Measurements from ENCODE around the gene TRIM8. TPM values are rescaled to one million over a fixed set of nuclear protein-coding genes. Genes with fewer than 3 reads are reported as not detected.

Gene TRIM8
- polyA plus RNA-seq, 1 donor = 56.3 TPM

- no peak for DNase-seq
- WGBS (ENCODE audit: insufficient coverage, low lambda C conversion rate) = no CpG with 5 or more reads among the region's 5 CpGs
Observed at GRCh38 chr10:102632394-102633111, 11.7 kb upstream of the TRIM8 start.

GRCh38 chr10:102633287-102633686, 11.0 kb upstream of the TRIM8 start:
- DNase-seq = no peak
- 100% methylated on average over 3 of the region's 6 CpGs for WGBS (ENCODE audit: insufficient coverage, low lambda C conversion rate)
- Histone ChIP-seq H3K4me3 (ENCODE audit: low read length) (no peak overlapping the region), H3K27me3 (ENCODE audit: control insufficient read depth, insufficient read depth, low read length) (no peaks in the 10 kb centered on the region), H3K9me3 (ENCODE audit: control insufficient read depth, low read depth, low read length) (no peaks in the 10 kb centered on the region), H3K27ac (ENCODE audit: low read length) (peak overlapping the region; percentile 60), H3K4me1 (ENCODE audit: control insufficient read depth, insufficient read depth, low read length) (peaks cover 30% of the 10 kb centered on the region), H3K36me3 (ENCODE audit: control insufficient read depth, insufficient read depth, low read length) (peaks cover 37% of the 10 kb centered on the region)

More at GRCh38 chr10:102632394-102633111, 11.7 kb upstream of the TRIM8 start:
- Histone ChIP-seq H3K4me1 (ENCODE audit: control insufficient read depth, insufficient read depth, low read length) (peaks cover 38% of the 10 kb centered on the region), H3K36me3 (ENCODE audit: control insufficient read depth, insufficient read depth, low read length) (peaks cover 37% of the 10 kb centered on the region), H3K27ac (ENCODE audit: low read length) (peak overlapping the region; percentile 60), H3K27me3 (ENCODE audit: control insufficient read depth, insufficient read depth, low read length) (no peaks in the 10 kb centered on the region), H3K4me3 (ENCODE audit: low read length) (no peak overlapping the region), H3K9me3 (ENCODE audit: control insufficient read depth, low read depth, low read length) (no peaks in the 10 kb centered on the region)

GRCh38 chr10:102633848-102634247, 10.4 kb upstream of the TRIM8 start:
- Histone ChIP-seq H3K4me3 (ENCODE audit: low read length) (no peak overlapping the region), H3K4me1 (ENCODE audit: control insufficient read depth, insufficient read depth, low read length) (peaks cover 29% of the 10 kb centered on the region), H3K9me3 (ENCODE audit: control insufficient read depth, low read depth, low read length) (no peaks in the 10 kb centered on the region), H3K27me3 (ENCODE audit: control insufficient read depth, insufficient read depth, low read length) (no peaks in the 10 kb centered on the region), H3K36me3 (ENCODE audit: control insufficient read depth, insufficient read depth, low read length) (peaks cover 33% of the 10 kb centered on the region), H3K27ac (ENCODE audit: low read length) (peak overlapping the region; percentile 35)
- no CpG with 5 or more reads among the region's 5 CpGs for WGBS (ENCODE audit: insufficient coverage, low lambda C conversion rate)
- DNase-seq = no peak

- Histone ChIP-seq H3K36me3 (ENCODE audit: control insufficient read depth, insufficient read depth, low read length) (peaks cover 25% of the 10 kb centered on the region), H3K27me3 (ENCODE audit: control insufficient read depth, insufficient read depth, low read length) (no peaks in the 10 kb centered on the region), H3K4me3 (ENCODE audit: low read length) (no peak overlapping the region), H3K27ac (ENCODE audit: low read length) (no peak overlapping the region), H3K4me1 (ENCODE audit: control insufficient read depth, insufficient read depth, low read length) (peaks cover 29% of the 10 kb centered on the region), H3K9me3 (ENCODE audit: control insufficient read depth, low read depth, low read length) (no peaks in the 10 kb centered on the region)
- DNase-seq = no peak
- WGBS (ENCODE audit: insufficient coverage, low lambda C conversion rate) = no CpG with 5 or more reads among the region's 4 CpGs
Observed at GRCh38 chr10:102634686-102635085, 9.6 kb upstream of the TRIM8 start.

- DNase-seq = no peak
- peaks cover 22% of the 10 kb centered on the region for H3K4me1 ChIP-seq (ENCODE audit: control insufficient read depth, insufficient read depth, low read length)
- no peak overlapping the region for H3K27ac ChIP-seq (ENCODE audit: low read length)
- WGBS (ENCODE audit: insufficient coverage, low lambda C conversion rate) = 80% methylated on average over 1 of the region's 4 CpGs
- H3K4me3 ChIP-seq (ENCODE audit: low read length) = no peak overlapping the region
- H3K9me3 ChIP-seq (ENCODE audit: control insufficient read depth, low read depth, low read length) = no peaks in the 10 kb centered on the region
- peaks cover 19% of the 10 kb centered on the region for H3K36me3 ChIP-seq (ENCODE audit: control insufficient read depth, insufficient read depth, low read length)
- H3K27me3 ChIP-seq (ENCODE audit: control insufficient read depth, insufficient read depth, low read length) = no peaks in the 10 kb centered on the region
Observed at GRCh38 chr10:102635377-102635776, 8.9 kb upstream of the TRIM8 start.

GRCh38 chr10:102639537-102639936, 4.7 kb upstream of the TRIM8 start:
- no CpG with 5 or more reads among the region's 2 CpGs for WGBS (ENCODE audit: insufficient coverage, low lambda C conversion rate)

GRCh38 chr10:102641402-102641801, 2.9 kb upstream of the TRIM8 start:
- Histone ChIP-seq H3K4me1 (ENCODE audit: control insufficient read depth, insufficient read depth, low read length) (peaks cover 1% of the 10 kb centered on the region), H3K27ac (ENCODE audit: low read length) (peak overlapping the region; percentile 90), H3K4me3 (ENCODE audit: low read length) (peak overlapping the region; percentile 96), H3K36me3 (ENCODE audit: control insufficient read depth, insufficient read depth, low read length) (no peaks in the 10 kb centered on the region), H3K27me3 (ENCODE audit: control insufficient read depth, insufficient read depth, low read length) (no peaks in the 10 kb centered on the region), H3K9me3 (ENCODE audit: control insufficient read depth, low read depth, low read length) (no peaks in the 10 kb centered on the region)
- peak in 1 of 2 donors; percentile 49 for DNase-seq
- WGBS (ENCODE audit: insufficient coverage, low lambda C conversion rate) = 0% methylated on average over 1 of the region's 7 CpGs

More at GRCh38 chr10:102639537-102639936, 4.7 kb upstream of the TRIM8 start:
- no peaks in the 10 kb centered on the region for H3K4me1 ChIP-seq (ENCODE audit: control insufficient read depth, insufficient read depth, low read length)
- no peak overlapping the region for H3K27ac ChIP-seq (ENCODE audit: low read length)
- H3K9me3 ChIP-seq (ENCODE audit: control insufficient read depth, low read depth, low read length) = no peaks in the 10 kb centered on the region
- DNase-seq = no peak
- no peaks in the 10 kb centered on the region for H3K36me3 ChIP-seq (ENCODE audit: control insufficient read depth, insufficient read depth, low read length)
- no peak overlapping the region for H3K4me3 ChIP-seq (ENCODE audit: low read length)
- H3K27me3 ChIP-seq (ENCODE audit: control insufficient read depth, insufficient read depth, low read length) = no peaks in the 10 kb centered on the region

- peaks cover 8% of the 10 kb centered on the region for H3K4me1 ChIP-seq (ENCODE audit: control insufficient read depth, insufficient read depth, low read length)
- H3K4me3 ChIP-seq (ENCODE audit: low read length) = peak overlapping the region; percentile 96
- H3K36me3 ChIP-seq (ENCODE audit: control insufficient read depth, insufficient read depth, low read length) = peaks cover 2% of the 10 kb centered on the region
- peak overlapping the region; percentile 99 for H3K27ac ChIP-seq (ENCODE audit: low read length)
- H3K27me3 ChIP-seq (ENCODE audit: control insufficient read depth, insufficient read depth, low read length) = no peaks in the 10 kb centered on the region
- peak; percentile 98 for DNase-seq
- no peaks in the 10 kb centered on the region for H3K9me3 ChIP-seq (ENCODE audit: control insufficient read depth, low read depth, low read length)
- no CpG with 5 or more reads among the region's 77 CpGs for WGBS (ENCODE audit: insufficient coverage, low lambda C conversion rate)
Observed at GRCh38 chr10:102641880-102642735, 2.2 kb upstream of the TRIM8 start.

GRCh38 chr10:102642736-102643335, 1.4 kb upstream of the TRIM8 start:
- Histone ChIP-seq H3K36me3 (ENCODE audit: control insufficient read depth, insufficient read depth, low read length) (peaks cover 9% of the 10 kb centered on the region), H3K27ac (ENCODE audit: low read length) (peak overlapping the region; percentile 99), H3K4me1 (ENCODE audit: control insufficient read depth, insufficient read depth, low read length) (peaks cover 16% of the 10 kb centered on the region), H3K4me3 (ENCODE audit: low read length) (peak overlapping the region; percentile 96), H3K9me3 (ENCODE audit: control insufficient read depth, low read depth, low read length) (no peaks in the 10 kb centered on the region), H3K27me3 (ENCODE audit: control insufficient read depth, insufficient read depth, low read length) (no peaks in the 10 kb centered on the region)
- peak; percentile 47 to 78 for DNase-seq
- no CpG with 5 or more reads among the region's 45 CpGs for WGBS (ENCODE audit: insufficient coverage, low lambda C conversion rate)

- Histone ChIP-seq H3K9me3 (ENCODE audit: control insufficient read depth, low read depth, low read length) (no peaks in the 10 kb centered on the region), H3K27me3 (ENCODE audit: control insufficient read depth, insufficient read depth, low read length) (no peaks in the 10 kb centered on the region), H3K27ac (ENCODE audit: low read length) (peak overlapping the region; percentile 99), H3K36me3 (ENCODE audit: control insufficient read depth, insufficient read depth, low read length) (peaks cover 13% of the 10 kb centered on the region), H3K4me3 (ENCODE audit: low read length) (peak overlapping the region; percentile 96), H3K4me1 (ENCODE audit: control insufficient read depth, insufficient read depth, low read length) (peaks cover 21% of the 10 kb centered on the region)
- DNase-seq = peak; percentile 52 to 81
- no CpG with 5 or more reads among the region's 76 CpGs for WGBS (ENCODE audit: insufficient coverage, low lambda C conversion rate)
Observed at GRCh38 chr10:102643336-102644065, 778 bp upstream of the TRIM8 start.
